Tibial nerve (tissue), 4 donors: ENCODE data around the gene NOP16. TPM values are rescaled to one million over a fixed set of nuclear protein-coding genes. Genes with fewer than 3 reads are reported as not detected.
A peak's percentile ranks its signal among the peaks of the same experiment; 100 is the strongest.

ENCODE experiments used
- DNase-seq, 2 donors: peaks; one replicate each; pipeline ENCODE4 v3.0.0-alpha.2; 2019; ENCODE audit warnings: low spot score in 2 of 2
- H3K27ac ChIP-seq, 4 donors: fragments of 200-600 bp; sonication (generic) in 3 of 4; one replicate each; pipeline ENCODE4 v1.5.1; 2017 to 2019; ENCODE audit warnings: mild to moderate bottlenecking in 1 of 4
- H3K27me3 ChIP-seq, 2 donors: fragments of 200-600 bp; sonication (generic) in 1 of 2; one replicate each; pipeline versions ENCODE4 v1.5.1 to v1.6.0; 2017 to 2019
- H3K36me3 ChIP-seq, 3 donors: fragments of 200-600 bp; sonication (generic); one replicate each; pipeline ENCODE4 v1.5.1; 2018 to 2019
- H3K4me1 ChIP-seq, 4 donors: fragments of 200-600 bp; sonication (generic) in 3 of 4; one replicate each; pipeline ENCODE4 v1.5.1; 2017 to 2019
- H3K4me3 ChIP-seq, 4 donors: fragments of 200-600 bp; sonication (generic) in 3 of 4; one replicate each; pipeline ENCODE4 v1.5.1; 2017 to 2019; ENCODE audit warnings: mild to moderate bottlenecking in 1 of 4, moderate library complexity in 1 of 4
- H3K9me3 ChIP-seq, 4 donors: fragments of 200-600 bp; sonication (generic) in 3 of 4; one replicate each; pipeline ENCODE4 v1.5.1; 2017 to 2019
- CTCF ChIP-seq, 5 experiments: fragments of 200-600 bp in 3 of 5; fragments of 450-650 bp in 2 of 5; sonication (generic) in 3 of 5; IDR thresholded peaks; one replicate each; pipeline ENCODE4 v1.5.1; 2016 to 2019; ENCODE audit warnings: antibody characterized with exemption in 5 of 5, mild to moderate bottlenecking in 3 of 5, moderate library complexity in 2 of 5
- EP300 ChIP-seq, 2 donors: sonication (generic); formaldehyde crosslinking; IDR thresholded peaks; one replicate each; pipeline ENCODE4 v1.6.1; 2017; ENCODE audit warnings: antibody characterized with exemption in 2 of 2, mild to moderate bottlenecking in 1 of 2
- POLR2A ChIP-seq, 2 donors: fragments of 450-650 bp; IDR thresholded peaks; one replicate each; pipeline ENCODE4 v1.6.1; 2017; ENCODE audit warnings: antibody characterized with exemption in 2 of 2, mild to moderate bottlenecking in 2 of 2, moderate library complexity in 2 of 2
- small RNA-seq: library from RNA; depleted of rRNA; stranded (forward); fragments of <200 nt; gene quantifications from one replicate; pipeline ENCODE3, GENCODE V24; 2016
- total RNA-seq, 4 donors: library from RNA; depleted of rRNA; stranded (reverse); fragments of >200 nt; gene quantifications; one replicate each; pipeline ENCODE4 v1.1.0, GENCODE V29; 2016

NOP16 gene
- total RNA-seq, 4 donors from 2014 or later, result 6.1 to 17.7 (median 6.6) TPM

GRCh38 chr5:176334031-176334770, 54.2 kb downstream of the NOP16 start:
- DNase-seq, result no peak
- TF ChIP-seq POLR2A (IDR thresholded peaks at IDR 0.05) (no peak), CTCF (IDR thresholded peaks at IDR 0.05) (no peak), EP300 (IDR thresholded peaks at IDR 0.05) (no peak)
- Histone ChIP-seq H3K27ac (no peak overlapping the region), H3K9me3 (peaks cover 0 to 15% (median 0%) of the 10 kb centered on the region in 4 donors), H3K4me3 (no peak overlapping the region), H3K4me1 (no peaks in the 10 kb centered on the region), H3K27me3 (no peaks in the 10 kb centered on the region), H3K36me3 (peaks cover 0 to 61% (median 0%) of the 10 kb centered on the region in 3 donors)

Small RNAs within 50 kb of the gene (small RNA-seq; reads per million reads assigned to genes)
- 1.5 reads per million, percentile 46 among the genes with 10 or more reads in this experiment for gene MIR1271

Other genes starting within 250 kb of the NOP16 start
- gene SIMC1, start 150.2 kb downstream of the NOP16 start, total RNA-seq, result 10 to 100 TPM in 2 of 4 donors, 1 to 10 TPM in 2; 3.7 to 11.1 (median 8.2) TPM
- 10 to 100 TPM; 77.9 to 91.3 (median 90.0) TPM for gene KIAA1191, start 26.8 kb downstream of the NOP16 start, total RNA-seq
- 10 to 100 TPM; 12.0 to 54.6 (median 16.9) TPM for gene ARL10, start 23.1 kb downstream of the NOP16 start, total RNA-seq
- 10 to 100 TPM; 54.3 to 96.3 (median 85.1) TPM for gene HIGD2A, start 153 bp upstream of the NOP16 start, total RNA-seq
- 100 to 1,000 TPM; 183 to 233 (median 197) TPM for gene CLTB, start 27.9 kb upstream of the NOP16 start, total RNA-seq
- gene FAF2, start 59.8 kb upstream of the NOP16 start, total RNA-seq, result 10 to 100 TPM; 23.0 to 30.8 (median 29.4) TPM
- gene RNF44, start 148.8 kb upstream of the NOP16 start, total RNA-seq, result 10 to 100 TPM; 11.1 to 28.5 (median 21.8) TPM
- gene CDHR2, start 160.7 kb upstream of the NOP16 start, total RNA-seq, result not detected
- under 1 TPM in 2 of 4 donors, not detected in 2; 0.22 to 0.90 TPM for gene GPRIN1, start 221.6 kb upstream of the NOP16 start, total RNA-seq
- gene SNCB, start 241.9 kb upstream of the NOP16 start, total RNA-seq, result not detected
- not detected for gene EIF4E1B, start 242.1 kb upstream of the NOP16 start, total RNA-seq